Measurements from ENCODE around the gene UBE2F. TPM values are rescaled to one million over a fixed set of nuclear protein-coding genes. Genes with fewer than 3 reads are reported as not detected.

UBE2F gene
- total and polyA plus RNA-seq, 2 of the 13 experiments (the other 11 are each of a cell fraction or from before 2014, with no cell fraction given): 35.4 to 73.1 TPM

- TF ChIP-seq ZBTB37 (CRISPR knock-in tag; IDR thresholded peaks at IDR 0.05) (no peak), ZNF142 (CRISPR knock-in tag; IDR thresholded peaks at IDR 0.05) (no peak), ZMYM4 (CRISPR knock-in tag; IDR thresholded peaks at IDR 0.05) (0 out of 2 replicates have a peak, but pooled peaks have one; percentile 42), ZNF362 (CRISPR knock-in tag; IDR thresholded peaks at IDR 0.05; ENCODE audit: borderline replicate concordance) (peak; percentile 74; the same call in 1 of the 2 replicates), ZNF20 (CRISPR knock-in tag; IDR thresholded peaks at IDR 0.05) (no peak), MLX (CRISPR knock-in tag; IDR thresholded peaks at IDR 0.05) (no peak), RBM39 (IDR thresholded peaks at IDR 0.05; ENCODE audit: low read depth, low read length, poor library complexity, severe bottlenecking) (no peak), SATB2 (CRISPR knock-in tag; IDR thresholded peaks at IDR 0.05) (no peak), ZNF121 (CRISPR knock-in tag; IDR thresholded peaks at IDR 0.05) (peak; percentile 92), ZBTB10 (CRISPR knock-in tag; IDR thresholded peaks at IDR 0.05; ENCODE audit: borderline replicate concordance) (no peak), ZNF678 (CRISPR knock-in tag; IDR thresholded peaks at IDR 0.05) (0 out of 2 replicates have a peak, but pooled peaks have one; percentile 29), HOXA3 (CRISPR knock-in tag; IDR thresholded peaks at IDR 0.05) (peak; percentile 50; the same call in 1 of the 2 replicates), FUBP1 (CRISPR knock-in tag; IDR thresholded peaks at IDR 0.05; ENCODE audit: borderline replicate concordance) (no peak), TRIM22 (IDR thresholded peaks at IDR 0.05) (no peak)
These were observed 63.0 kb downstream of the UBE2F start (continued) for GRCh38 chr2:238029853-238030252.
